HG02588 (cell line): ENCODE data around the gene KRTAP10-1.
"Not testable (repeated sequence)": the region's sequence is repeated elsewhere in the genome, so short reads cannot be mapped to it uniquely, and the experiment has no call there.

Source experiments
- ATAC-seq: cut with Tn5 transposase; IDR thresholded peaks from one replicate; pipeline ENCODE4 v1.9.1; 2021; ENCODE audit warnings: mild to moderate bottlenecking, moderate library complexity; ENCODE audit not compliant: unreplicated experiment

The KRTAP10-1 gene

GRCh38 chr21:44506279-44507255 is 33.4 kb downstream of the KRTAP10-1 start:
- no peak for ATAC-seq

DNA sequence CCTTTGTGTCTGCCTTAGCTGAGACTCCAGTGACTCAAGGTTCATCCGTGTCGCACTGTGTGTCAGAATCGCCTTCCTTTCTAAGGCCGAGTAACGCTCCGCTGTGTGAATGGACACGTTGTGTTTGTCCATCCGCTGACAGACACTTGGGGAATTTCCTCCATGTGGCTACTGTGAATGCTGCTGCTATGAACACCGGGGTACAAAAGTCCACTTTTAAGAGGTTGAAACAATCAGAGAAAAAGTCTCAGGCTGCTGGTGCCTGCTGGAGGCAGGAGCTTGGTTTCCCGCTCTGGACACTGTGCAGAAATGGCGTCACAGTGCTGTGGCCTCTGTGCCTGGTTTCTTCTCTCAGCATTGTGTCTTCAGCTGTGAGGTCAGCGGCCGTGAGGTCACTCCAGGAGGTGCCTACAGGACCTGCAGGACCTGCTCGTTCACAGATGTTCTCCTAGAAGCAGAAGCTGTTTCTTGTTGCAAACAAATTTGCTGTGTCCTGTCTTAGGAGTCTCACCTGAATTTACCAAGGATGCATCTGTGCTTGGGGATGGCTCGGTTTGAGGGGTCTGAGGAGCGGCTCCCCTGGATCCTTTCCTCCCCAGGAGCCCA is 34.2 kb downstream of the KRTAP10-1 start:
- no peak for ATAC-seq

DNA sequence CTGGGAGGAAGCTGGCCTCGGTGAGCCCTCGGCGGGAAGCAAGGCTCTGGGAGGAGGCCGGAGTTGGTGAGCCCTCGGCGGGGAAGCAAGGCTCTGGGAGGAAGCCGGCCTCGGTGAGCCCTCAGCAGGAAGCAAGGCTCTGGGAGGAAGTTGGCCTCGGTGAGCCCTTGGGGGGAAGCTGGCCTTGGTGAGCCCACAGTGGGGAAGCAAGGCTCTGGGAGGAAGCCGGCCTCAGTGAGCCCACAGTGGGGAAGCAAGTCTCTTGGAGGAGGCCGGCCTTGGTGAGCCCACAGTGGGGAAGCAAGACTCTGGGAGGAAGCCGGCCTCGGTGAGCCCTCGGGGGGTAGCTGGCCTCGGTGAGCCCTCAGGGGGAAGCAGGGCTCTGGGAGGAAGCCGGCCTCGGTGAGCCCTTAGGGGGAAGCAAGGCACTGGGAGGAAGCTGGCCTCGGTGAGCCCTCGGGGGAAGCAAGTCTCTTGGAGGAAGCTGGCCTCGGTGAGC is 36.0 kb downstream of the KRTAP10-1 start:
- no peak for ATAC-seq

- not testable (repeated sequence) for ATAC-seq
These were observed 36.7 kb downstream of the KRTAP10-1 start for GRCh38 chr21:44503006-44503889.

DNA sequence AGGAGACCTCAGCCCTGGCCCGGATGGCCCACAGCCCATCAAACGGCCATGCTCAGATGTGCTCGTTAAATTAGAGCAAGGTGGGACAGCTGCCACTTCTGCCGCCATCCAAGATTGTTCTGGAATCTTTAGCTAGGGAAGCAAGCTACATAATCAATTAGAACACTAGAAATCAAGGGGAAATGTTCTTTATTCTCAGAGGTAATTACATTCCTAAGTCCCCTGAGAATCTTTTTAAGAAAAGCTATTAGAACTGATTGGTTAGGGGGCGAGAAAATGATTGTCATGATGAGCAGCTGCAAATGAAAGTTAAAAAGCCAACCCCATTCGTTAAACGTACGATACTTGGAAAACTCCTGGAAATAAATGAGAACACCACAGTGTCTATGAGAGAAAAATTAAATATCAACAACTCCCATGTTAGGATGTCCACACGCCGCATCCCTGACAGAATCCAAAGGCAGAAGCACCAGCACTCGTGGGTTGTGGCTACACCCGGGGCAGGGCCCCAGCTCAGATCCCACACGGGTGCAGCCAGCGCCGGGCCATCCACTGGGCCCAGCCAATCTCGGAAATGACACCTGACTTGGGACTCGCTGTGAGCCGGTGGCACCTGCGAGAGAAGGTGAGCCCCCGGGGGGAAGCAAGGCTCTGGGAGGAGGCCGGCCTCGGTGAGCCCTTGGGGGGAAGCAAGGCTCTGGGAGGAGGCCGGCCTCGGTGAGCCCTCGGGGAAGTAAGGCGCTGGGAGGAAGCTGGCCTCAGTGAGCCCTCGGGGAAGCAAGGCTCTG is 37.6 kb downstream of the KRTAP10-1 start:
- ATAC-seq = no peak

- ATAC-seq = no peak
These were observed 39.9 kb downstream of the KRTAP10-1 start for GRCh38 chr21:44500111-44500510.

DNA sequence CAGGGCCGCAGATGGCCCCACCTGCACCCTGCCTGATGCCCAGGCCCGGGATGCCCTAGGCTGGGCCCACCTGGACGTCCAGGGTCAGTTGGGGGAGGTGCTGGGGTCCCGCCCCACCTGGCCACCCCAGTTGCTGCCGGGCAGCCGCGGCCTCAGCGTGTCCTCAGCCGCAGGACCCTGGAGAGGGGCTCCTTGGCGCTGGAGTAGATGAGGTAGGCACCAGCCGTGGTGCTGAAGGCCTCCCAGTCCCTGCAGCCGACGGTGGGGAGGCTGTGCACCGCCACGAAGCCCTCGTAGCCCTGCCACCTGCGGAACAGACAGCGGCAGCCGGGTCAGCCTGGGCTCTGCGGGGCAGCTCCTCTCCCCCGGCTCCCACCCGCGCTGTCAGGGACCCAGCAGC is 40.4 kb downstream of the KRTAP10-1 start:
- no peak for ATAC-seq

- ATAC-seq = no peak
These were observed 40.8 kb downstream of the KRTAP10-1 start for GRCh38 chr21:44499211-44499560.

- ATAC-seq = no peak
These were observed 41.5 kb downstream of the KRTAP10-1 start for GRCh38 chr21:44498280-44499210.

DNA sequence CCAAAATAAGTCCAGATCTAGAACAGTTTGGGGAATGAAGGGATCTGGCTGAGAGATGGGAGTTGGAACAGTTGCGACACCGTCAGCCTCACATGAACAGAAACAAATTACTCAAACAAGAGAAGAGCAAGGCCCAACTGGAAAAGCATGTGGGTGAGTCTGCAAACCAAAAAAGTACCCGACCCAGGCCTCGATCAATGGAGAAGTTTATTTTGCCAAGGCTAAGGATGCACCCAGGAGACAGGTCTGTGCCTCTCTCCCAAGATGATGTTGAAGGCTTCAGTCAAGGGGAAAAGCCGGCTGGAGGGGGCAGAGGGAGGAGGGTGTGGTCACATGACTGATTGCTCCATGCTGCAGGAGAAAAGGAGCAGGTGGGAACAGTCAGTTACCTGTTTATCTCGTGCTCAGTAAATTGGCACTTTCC is 42.3 kb downstream of the KRTAP10-1 start:
- ATAC-seq = no peak

- ATAC-seq = no peak
These were observed 43.1 kb downstream of the KRTAP10-1 start for GRCh38 chr21:44496564-44497550.

DNA sequence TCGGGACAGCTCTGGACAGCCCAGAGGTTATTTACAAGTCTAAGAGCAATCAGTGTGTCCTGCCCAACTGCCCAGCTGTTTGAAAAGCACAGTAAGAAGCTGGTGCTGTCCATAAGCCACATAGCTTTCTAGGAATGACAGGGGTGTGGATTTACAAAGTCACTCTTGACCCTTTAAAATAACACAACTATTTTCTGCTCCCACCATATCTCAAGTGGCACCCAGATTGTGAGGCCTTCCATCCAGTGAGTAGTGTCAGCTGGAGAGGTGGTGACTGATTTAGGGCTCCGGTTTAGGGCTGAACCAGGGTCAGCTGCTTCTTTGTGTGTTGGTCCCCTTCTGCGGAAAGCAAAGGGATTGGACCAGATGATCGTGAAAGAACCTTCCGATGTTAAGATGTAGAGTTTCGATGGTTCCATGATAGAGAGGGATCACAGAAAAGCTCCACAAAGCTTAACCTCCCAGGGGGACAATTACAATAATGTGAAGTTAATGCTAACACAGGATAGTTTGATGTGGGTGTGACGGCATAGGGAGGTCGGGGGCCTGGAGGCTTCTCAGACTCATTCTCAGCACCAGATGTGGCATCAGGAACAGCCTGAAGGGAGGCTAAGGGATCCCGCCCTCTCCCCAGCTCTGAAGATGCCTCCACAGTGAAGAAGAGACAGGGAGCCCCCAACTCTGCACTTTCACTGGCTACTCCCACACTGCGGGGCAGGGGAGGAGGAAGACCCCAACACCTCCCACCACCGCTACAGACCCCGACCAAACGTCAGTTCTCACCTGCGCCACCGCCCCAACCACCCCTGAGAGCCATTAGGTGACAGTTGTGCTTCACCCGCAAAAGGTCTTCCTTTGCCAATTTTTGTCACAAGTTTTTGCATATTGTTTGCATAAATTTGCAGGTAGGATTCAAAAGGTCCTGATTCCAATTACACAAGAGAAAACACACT is 44.1 kb downstream of the KRTAP10-1 start:
- ATAC-seq = no peak

- no peak for ATAC-seq
These were observed 45.0 kb downstream of the KRTAP10-1 start for GRCh38 chr21:44494956-44495355.

- ATAC-seq = no peak
These were observed 45.6 kb downstream of the KRTAP10-1 start for GRCh38 chr21:44494418-44494817.

DNA sequence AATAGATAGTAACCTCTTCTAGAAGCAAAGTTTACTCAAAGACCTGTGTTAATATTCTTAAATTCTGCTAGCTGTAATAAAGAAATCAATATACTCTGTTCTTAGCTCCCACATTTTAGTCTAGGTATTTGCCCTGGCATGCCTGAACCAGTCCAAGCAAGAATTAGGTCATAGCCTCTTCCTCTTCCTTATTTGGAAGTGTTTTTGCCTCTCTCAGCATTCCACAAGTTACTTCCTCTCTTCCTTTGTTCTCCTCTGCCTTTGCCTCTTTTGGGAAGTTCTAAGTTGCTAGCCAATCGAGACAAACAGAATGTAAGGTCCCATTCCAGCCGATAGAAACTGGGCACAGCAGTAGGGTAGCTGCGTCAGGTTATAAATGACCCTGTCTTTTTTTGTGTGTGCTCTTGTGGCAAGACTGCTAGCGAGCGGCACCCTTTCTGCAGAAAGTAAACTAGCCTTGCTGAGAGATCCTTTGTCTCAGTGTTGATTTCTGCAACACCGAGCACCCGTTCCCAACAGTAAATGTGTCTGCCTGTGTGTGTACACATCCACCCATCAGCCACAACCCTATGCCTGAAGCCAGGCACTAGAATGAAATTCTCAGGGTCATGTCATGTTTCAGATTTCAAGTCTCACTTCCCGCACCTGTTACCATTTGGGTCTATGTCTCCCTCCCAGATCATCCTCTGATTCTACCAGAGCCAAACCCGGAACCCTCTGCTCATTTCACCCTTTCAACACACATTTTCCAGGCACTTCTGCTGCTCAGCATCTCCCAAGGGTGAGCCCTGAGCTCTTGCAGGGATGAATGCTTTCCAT is 47.2 kb downstream of the KRTAP10-1 start:
- no peak for ATAC-seq

DNA sequence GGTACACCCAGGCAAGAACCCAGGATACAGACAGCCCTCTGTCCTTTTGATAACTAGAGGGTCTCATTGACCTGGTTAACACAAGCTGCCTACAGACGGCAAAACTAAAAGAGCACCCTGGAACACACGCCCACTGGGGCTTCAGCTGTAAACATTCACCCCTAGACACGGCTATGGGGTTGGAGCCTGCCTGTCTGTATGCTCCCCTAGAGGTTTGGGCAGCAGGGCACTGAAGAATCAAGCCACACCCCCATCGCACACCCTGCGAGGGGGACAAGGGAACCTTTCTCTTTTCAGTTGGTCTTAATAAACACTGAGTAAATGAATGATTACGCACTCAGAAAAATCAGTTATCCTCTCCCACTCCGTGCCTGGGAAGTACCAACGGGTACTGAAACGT is 49.2 kb downstream of the KRTAP10-1 start:
- ATAC-seq = no peak
